NOMO-1 treated with DMSO at 0.1 percent for 48 hours (cell line): ENCODE results near the gene UGT1A8.
"Not testable (repeated sequence)": the region's sequence is repeated elsewhere in the genome, so short reads cannot be mapped to it uniquely, and the experiment has no call there.

Experiments used
- DNase-seq: peaks from one replicate; lab custom pipeline; 2025; ENCODE audit not compliant: unreplicated experiment; lab: John Stamatoyannopoulos, UW

UGT1A8 gene

DNA sequence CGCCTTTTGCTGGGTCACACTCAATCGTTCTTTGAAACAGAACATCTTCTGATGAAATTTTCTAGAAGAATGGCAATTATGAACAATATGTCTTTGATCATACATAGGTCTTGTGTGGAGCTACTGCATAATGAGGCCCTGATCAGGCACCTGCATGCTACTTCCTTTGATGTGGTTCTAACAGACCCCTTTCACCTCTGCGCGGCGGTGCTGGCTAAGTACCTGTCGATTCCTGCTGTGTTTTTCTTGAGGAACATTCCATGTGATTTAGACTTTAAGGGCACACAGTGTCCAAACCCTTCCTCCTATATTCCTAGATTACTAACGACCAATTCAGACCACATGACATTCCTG, 95.8 kb downstream of the UGT1A8 start:
- no peak for DNase-seq

- peak; percentile 21 for DNase-seq
Observed at GRCh38 chr2:233714121-233714520, 96.7 kb downstream of the UGT1A8 start.

GRCh38 chr2:233718552-233718951, 101.1 kb downstream of the UGT1A8 start, which contains the start of gene UGT1A4:
Gene UGT1A4 (plus strand): TSS chr2:233718736. CDS start chr2:233718821, 85 bp downstream.
- DNase-seq = no peak

- DNase-seq = no peak
Observed at GRCh38 chr2:233728723-233729301, 111.4 kb downstream of the UGT1A8 start, which contains the start of gene UGT1A3. Gene UGT1A3 (plus strand): TSS chr2:233729042. CDS start chr2:233729127, 85 bp downstream.

DNA sequence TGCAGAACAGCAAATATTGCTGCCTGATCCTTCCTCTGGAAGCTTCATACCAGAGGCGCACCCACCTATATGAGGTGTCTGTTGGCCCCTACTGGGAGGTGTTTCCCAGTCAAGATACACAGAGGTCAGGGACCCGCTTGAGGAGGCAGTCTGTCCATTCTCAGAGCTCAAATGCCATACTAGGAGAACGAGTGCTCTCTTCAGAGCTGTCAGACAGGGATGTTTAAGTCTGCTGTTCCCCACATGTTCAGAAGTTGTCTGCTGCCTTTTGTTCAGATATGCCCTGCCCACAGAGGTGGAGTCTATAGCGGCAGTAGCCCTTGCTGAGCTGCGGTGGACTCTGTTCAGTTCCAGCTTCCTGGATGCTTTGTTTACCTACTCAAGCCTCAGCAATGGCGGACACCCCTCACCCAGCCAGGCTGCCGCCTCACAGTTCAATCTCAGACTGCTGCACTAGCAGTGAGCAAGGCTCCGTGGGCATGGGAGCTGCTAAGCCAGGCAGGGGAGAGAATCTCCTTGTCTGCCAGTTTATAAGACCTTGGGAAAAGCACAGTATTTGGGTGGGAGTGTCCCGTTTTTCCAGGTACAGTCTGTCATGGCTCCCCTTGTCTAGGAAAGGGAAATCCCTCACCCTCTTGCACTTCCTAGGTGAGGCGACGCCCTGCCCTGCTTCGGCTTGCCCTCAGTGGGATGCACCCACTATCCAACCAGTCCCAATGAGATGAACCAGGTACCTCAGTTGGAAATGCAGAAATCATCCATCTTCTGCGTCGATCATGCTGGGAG, 119.6 kb downstream of the UGT1A8 start:
- not testable (repeated sequence) for DNase-seq

GRCh38 chr2:233740870-233741269, 123.4 kb downstream of the UGT1A8 start:
- no peak for DNase-seq

DNA sequence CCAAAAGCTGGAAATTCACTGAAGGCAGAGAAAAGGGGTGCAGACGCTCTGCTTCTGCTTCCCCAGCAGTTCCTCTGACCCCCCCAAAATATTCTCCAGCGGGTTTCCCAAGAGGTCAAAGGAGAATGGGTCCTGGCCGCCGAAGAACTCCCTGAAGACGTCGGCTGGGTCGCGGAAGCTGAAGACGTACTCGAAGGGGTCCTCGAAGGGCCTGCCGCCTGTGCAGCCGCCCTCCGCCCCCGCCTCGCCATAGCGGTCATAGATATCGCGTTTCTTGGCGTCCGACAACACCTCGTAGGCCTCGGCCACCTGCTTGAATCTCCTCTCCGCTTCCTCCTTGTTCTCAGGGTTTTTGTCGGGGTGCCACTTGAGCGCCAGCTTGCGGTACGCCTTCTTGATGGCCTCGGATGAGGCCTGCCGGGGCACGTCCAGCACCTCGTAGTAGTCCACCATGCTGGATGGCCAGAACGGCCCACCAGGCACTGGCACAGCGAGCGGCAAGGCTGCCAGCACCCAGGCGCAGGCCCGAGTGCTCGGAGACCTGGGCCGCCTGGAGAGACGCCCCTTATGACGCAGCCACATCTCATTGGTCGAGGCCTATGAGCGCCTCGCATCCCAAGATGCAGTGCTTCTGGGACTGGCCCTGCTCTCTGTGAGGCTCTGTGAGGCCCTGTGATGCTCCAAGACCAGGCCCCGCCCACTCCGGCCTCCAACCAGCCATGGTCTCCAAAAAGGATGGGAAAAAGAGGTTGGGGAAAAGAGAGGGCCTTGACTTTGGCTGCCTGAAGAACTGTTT, 126.2 kb downstream of the UGT1A8 start:
- no peak for DNase-seq

GRCh38 chr2:233745073-233745755, 127.8 kb downstream of the UGT1A8 start:
- no peak for DNase-seq

DNA sequence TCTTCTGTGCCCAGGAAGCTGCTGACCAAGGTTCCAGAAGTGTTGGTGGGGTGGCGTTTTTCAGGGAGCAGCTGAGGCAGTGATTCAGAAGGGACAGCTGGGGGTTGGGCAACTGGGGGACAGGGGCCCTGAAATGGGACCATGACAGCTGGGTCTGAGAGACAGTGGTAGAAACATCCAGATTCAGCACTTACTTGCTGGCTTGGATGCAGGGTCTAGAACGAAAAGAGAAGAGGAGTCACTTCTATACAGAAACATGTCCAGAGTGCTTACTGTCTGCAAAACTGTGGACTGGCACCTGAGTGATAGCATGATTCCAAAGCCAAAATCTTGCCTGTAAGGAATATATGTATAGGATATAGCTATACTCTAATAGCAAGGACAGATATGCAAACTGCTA, 128.4 kb downstream of the UGT1A8 start:
- not testable (repeated sequence) for DNase-seq

GRCh38 chr2:233746475-233747282, 129.2 kb downstream of the UGT1A8 start:
- DNase-seq = no peak

DNA sequence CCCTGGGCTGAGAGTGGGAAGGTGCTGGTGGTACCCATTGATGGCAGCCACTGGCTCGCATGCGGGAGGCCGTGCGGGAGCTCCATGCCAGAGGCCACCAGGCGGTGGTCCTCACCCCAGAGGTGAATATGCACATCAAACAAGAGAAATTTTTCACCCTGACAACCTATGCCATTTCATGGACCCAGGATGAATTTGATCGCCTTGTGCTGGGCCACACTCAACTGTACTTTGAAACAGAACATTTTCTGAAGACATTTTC, 129.8 kb downstream of the UGT1A8 start:
- no peak for DNase-seq

DNA sequence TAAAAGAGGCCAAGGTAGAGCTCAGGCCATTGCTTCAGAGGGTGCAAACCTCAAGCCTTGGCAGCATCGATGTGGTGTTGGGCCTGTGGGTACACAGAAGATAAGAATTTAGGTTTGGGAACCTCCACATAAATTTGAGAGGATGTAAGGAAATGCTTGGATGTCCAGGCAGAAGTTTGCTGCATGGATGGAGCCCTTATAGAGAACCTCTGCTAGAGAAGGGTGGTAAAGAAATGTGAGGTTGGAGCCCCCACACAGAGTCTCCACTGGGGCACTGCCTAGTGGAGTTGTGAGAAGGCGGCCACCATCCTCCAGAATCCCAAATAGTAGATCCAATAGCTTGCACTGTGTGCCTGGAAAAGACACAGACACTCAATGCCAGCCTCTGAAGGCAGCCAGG, 133.3 kb downstream of the UGT1A8 start:
- DNase-seq = not testable (repeated sequence)

DNA sequence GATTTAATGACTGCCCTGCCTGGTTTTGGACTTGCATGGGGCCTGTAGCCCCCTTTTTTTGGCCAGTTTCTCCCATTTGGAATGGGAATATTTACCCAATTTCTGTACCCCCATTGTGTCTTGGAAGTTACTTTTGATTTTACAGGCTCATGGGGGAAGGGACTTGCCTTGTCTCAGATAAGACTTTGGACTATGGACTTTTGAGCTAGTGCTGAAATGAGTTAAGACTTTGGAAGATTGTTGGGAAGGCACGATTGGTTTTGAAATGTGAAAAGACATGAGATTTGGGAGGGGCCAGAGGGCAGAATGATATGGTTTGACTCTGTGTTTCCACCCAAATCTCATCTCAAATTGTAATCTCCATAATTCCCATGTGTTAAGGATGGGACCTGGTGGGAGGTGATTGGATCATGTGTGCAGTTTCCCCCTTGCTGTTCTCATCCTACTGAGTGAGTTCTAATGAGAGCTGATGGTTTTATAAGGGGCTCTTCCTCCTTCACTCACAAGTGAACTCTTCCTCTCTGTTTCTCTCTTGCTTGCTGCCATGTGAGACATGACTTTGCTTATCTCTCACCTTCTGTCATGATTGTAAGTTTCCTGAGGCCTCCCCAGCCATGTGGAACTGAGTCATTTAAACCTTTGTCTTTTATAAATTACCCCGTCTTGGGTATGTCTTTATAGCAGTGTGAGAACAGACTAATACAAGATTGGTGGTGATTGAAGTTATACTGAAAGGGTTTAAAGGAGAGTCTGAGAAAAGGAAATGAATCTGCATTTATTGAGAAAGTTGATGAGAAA, 134.0 kb downstream of the UGT1A8 start:
- not testable (repeated sequence) for DNase-seq

DNA sequence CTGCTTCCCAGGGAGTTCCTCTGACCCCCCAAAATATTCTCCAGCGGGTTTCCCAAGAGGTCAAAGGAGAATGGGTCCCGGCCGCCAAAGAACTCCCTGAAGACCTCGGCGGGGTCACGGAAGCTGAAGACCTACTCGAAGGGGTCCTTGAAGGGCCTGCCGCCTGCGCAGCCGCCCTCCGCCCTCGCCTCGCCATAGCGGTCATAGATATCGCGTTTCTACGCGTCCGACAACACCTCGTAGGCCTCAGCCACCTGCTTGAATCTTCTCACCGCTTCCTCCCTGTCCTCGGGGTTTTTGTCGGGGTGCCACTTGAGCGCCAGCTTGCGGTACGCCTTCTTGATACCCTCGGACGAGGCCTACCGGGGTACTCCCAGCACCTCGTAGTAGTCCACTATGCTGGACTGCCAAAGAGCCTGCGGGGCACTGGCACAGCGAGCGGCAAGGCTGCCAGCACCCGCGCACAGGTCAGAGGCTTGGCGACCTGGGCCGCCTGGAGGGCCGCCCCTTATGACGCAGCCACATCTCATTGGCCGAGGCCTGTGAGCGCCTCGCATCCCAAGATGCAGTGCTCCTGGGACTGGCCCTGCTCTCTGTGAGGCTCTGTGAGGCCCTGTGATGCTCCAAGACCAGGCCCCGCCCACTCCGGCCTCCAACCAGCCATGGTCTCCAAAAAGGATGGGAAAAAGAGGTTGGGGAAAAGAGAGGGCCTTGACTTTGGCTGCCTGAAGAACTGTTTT, 137.6 kb downstream of the UGT1A8 start:
- DNase-seq = no peak

DNA sequence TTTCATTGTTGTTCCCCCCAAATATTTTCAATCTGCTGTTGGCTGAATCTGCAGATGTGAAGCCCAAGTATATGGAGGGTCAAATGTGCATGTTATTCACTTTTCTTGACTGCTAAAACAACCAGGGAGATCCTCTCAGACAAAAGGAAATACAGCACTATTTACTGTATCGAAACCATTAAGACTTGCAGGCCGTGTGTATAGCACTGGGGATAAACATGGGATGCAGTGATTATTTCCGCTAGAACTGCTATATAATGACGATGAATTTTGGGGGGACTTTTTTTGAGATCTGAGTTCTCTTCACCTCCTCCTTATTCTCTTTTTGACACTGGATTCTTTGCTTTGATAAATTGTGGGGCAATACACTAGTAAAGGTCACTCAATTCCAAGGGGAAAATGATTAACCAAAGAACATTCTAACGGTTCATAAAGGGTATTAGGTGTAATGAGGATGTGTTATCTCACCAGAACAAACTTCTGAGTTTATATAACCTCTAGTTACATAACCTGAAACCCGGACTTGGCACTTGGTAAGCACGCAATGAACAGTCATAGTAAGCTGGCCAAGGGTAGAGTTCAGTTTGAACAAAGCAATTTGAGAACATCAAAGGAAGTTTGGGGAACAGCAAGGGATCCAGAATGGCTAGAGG, 139.1 kb downstream of the UGT1A8 start:
- no peak for DNase-seq

DNA sequence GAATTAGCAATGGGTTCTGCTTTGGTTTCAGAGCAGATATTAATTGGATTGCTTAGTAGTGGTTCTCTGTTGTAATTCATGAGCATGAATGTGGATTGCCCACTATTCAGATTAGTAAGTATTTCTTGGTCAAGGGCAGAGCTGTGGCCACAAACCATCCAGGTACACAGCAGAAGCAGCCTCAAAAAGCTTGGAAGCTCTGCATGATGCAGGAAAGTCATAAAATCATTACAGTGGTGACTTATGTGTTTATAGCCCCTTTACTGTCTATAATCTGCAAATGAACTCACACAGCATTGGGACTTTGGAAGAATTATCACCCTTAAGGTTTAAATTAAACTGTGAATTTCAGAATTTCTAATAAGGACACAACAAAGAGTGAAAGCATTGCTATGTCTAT, 140.7 kb downstream of the UGT1A8 start:
- no peak for DNase-seq

GRCh38 chr2:233758849-233759248, 141.4 kb downstream of the UGT1A8 start:
- DNase-seq = no peak

GRCh38 chr2:233760043-233760442, 142.6 kb downstream of the UGT1A8 start, which contains the start of gene UGT1A1:
Gene UGT1A1 (plus strand): TSS chr2:233760270. CDS start chr2:233760288, 18 bp downstream.
- no peak for DNase-seq
